NCI-H748 treated with DMSO at 0.1 percent for 48 hours (cell line): ENCODE measurements around the gene FAM204A.
A peak's percentile ranks its signal among the peaks of the same experiment; 100 is the strongest.

Experiments
- DNase-seq: peaks from one replicate; lab custom pipeline; 2025; lab: John Stamatoyannopoulos, UW

Gene FAM204A

GRCh38 chr10:118330295-118331076, 11.6 kb downstream of the FAM204A start:
- no peak for DNase-seq

DNA sequence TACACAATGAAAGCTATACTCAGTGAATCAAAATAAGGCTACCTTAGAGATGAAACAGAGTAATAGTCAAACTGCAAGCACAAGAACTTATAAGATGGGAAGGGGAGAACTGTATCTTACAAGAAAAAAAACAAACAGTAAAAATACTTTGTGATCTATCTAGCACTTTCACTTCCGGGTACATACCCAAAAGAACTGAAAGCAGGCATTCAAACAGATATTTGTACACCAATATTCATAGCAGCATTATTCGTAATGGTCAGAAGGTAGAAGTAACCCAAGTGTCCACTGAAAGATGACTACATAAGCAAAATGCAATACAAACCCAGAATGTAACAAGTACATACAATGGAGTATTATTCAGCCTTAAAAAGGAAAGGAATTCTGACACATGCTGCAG, 18.0 kb downstream of the FAM204A start:
- no peak for DNase-seq

- DNase-seq, result no peak
These were observed 20.2 kb downstream of the FAM204A start for GRCh38 chr10:118321724-118322575.

GRCh38 chr10:118315629-118316028, 26.5 kb downstream of the FAM204A start:
- no peak for DNase-seq

- no peak for DNase-seq
These were observed 27.2 kb downstream of the FAM204A start for GRCh38 chr10:118314882-118315281.

GRCh38 chr10:118311505-118311904, 30.6 kb downstream of the FAM204A start:
- DNase-seq, result no peak

DNA sequence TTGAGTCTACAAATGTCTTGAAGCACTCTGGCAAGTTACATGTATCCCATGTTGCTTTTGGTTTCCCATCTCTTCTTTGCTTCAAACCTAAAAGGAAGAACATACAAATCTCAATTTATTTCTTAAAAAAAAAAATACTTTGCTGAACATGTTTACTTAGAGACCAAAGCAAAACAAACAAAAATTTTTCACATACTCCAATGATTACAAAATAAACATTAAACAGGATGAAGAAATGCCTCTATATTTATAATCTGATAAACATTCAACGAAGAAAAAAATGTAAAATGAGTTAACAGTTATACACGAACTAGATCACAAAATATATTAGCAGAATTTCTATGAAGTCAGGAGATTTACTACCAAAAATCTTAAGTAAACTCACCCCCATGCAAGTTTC, 31.3 kb downstream of the FAM204A start:
- DNase-seq, result no peak

GRCh38 chr10:118309911-118310310, 32.2 kb downstream of the FAM204A start:
- no peak for DNase-seq

GRCh38 chr10:118308664-118309063, 33.5 kb downstream of the FAM204A start:
- no peak for DNase-seq

DNA sequence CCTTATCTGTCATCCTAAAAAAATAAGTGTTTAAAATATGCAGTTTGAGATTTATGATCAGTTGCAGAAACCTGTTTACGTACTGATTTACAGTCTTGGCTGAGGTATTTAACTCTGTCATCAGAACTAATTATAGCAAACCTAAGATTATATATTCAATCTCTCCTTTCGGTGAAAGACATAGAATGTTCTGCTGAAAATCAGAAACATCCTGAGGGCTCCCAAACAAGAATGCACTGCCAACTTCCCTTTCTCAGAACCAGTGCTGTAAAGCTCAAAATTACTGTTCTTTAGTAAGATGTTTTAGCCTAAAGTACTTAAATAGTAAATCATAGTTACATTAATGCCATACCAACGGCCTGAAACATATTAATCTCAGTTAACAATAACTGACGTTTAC, 34.3 kb downstream of the FAM204A start:
- no peak for DNase-seq

DNA sequence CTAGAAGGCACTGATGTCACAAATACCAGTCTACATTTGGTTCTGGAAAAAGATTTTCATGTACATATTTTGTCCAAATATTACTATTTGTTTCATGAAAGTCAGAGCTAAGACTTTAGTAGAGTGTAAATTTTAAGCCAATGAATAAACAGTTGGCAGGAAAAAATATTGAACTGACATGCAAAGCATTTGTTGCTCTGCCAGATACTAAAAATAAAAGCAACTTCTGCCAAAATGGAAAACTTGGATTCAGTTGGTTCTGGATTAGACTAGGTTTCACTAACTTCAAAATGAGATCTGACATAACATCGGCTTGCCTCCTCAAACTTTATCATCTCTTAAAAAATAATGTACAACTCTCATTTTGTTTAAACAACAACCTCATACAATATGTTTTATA, 34.9 kb downstream of the FAM204A start:
- no peak for DNase-seq

GRCh38 chr10:118305730-118306129, 36.4 kb downstream of the FAM204A start:
- DNase-seq, result peak; percentile 10

GRCh38 chr10:118304521-118304920, 37.6 kb downstream of the FAM204A start:
- no peak for DNase-seq

DNA sequence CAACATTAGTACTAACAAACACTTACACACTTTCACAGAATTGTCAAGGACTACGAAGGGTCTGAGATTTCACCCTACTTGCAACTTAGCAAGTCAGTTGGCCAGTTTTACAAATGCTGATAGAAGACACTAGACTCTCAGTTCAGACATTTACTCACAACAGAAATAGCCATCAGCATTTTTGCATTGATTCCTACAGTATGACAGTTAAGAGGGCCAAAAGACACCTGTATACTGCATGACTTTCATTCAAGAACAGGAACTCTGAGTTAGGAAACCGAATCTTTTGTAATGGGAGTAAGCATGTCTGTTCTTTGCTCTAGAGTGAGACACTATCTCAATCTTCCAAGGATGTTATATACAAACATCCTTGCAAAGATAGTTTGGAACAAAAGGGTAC, 40.9 kb downstream of the FAM204A start:
- no peak for DNase-seq

DNA sequence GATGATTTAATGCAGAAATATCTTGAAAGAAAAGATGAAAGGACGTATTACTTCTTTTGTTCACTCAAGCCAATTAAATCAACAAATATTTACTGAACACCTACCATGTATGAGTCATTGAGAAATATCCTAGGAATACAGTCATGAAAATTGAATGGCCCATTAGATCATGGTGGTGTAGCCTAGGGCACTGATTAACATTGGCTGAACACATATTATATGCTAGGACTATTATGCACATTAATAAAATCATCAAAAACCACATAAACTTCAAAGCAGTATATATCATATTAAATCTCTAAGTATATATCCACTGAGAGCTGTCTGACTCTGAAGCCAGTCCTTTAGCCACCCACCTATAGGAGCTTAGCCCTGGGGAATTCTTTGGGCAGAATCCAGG, 41.8 kb downstream of the FAM204A start:
- no peak for DNase-seq

DNA sequence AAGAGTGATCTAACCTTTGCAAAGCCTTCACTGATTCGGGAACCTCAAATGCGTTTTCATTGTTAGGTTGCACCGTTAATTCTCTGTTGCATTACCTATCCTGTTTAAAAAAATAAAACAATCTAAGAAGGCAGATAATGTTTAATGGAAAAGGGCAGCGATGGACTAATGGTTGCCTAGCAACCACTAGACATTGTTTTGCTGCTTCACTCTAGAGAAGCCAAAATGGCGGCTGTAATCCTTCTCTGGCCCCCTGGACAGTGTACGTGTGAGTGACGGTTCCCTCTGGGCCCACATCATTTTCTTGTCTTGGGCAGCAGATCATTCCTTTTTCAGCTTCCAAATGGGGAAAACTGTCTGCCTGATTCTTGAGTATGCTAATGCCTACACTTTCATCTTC, 43.3 kb downstream of the FAM204A start:
- DNase-seq, result no peak

GRCh38 chr10:118291122-118291521, 51.0 kb downstream of the FAM204A start:
- DNase-seq, result no peak

DNA sequence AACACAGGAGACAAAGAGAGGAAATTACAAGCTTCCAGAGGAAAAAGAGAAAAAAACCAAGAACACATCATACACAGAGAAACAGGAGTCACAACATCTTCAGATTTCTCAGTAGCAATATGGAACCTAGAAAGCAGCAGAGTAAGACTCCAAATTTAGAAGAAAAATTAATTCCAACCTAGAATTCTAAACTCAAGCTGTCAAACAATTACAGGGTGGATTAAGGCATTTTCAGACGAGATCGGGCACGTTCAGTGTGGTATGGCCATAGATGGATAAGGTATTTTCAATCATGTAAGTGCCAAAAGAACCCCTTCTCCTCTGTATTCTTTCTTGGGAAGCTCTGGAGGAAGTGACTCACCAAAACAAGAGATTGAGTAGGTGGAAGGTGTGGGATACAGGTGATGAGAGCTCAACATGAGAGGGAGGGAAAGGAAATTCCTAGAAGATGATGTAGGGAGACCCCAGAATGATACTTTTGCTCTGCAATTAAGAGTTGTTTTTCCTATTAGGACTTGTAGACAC, 51.6 kb downstream of the FAM204A start:
- DNase-seq, result no peak

GRCh38 chr10:118287076-118287806, 54.9 kb downstream of the FAM204A start:
- no peak for DNase-seq

DNA sequence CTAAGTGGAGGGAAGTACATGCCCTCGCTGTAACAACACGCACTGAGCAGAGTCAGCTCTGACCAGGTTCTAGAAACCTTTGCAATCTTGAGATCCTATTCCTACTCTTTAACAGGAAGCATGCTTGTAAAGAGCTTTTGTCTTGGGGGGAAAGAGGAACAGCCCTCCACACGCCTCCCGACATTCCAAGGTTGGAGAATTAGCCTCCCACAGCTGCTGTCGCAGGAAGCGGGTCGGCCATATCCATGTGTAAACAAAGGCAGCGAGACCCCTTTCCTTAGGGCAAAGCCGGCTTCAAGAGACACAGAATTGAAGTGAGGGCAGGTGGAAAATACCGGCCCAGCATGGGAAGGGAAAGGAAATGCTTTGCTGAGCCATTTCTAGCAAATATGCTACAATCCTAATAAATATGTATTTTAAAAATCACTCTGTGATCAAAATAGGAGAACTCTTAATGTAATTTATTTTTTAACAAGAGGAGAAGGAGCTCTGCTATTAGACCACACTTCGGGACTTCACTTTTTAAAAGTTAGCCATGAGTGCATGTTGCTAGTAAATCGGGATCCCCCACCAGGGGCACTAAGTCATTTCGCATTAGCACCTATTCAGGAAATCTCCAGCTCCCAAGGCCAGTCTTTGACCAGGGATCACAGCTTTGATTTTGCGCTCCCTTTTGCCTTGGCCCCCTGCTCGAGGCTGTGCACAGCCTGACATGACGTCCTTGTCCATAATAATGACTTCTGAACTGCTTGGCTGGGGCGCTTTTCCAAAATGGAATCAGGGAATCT, 55.9 kb downstream of the FAM204A start:
- DNase-seq, result no peak

GRCh38 chr10:118282670-118283069, 59.5 kb downstream of the FAM204A start:
- no peak for DNase-seq

DNA sequence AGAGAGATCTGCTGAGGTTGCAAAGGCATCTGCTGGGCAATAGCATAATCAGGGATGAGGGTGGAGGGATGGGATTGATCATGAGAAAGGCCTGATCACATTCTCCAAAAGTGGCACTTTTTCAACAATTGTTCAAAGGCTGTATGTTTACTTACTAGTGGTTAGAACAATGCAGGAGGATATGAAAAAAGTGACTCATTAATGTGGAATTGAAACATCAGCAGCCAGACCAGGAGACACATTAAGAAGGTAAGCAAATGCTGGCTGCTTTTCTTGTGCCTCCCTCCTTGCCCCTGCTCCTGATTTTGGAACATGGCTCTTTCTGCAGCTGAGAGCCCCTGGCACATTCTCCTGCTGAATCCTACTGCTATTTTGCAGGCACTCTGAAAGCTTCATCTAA, 63.5 kb downstream of the FAM204A start:
- DNase-seq, result no peak
